Activated T-helper 1 cell treated with Interleukin-2 at 50 U/mL for 16 hours (primary cell): Measurements from ENCODE around the gene NOTCH1.
A peak's percentile ranks its signal among the peaks of the same experiment; 100 is the strongest.

Experiments
- DNase-seq: peaks from one replicate; pipeline ENCODE4 v3.0.0-alpha.2; 2020; ENCODE audit warnings: low read depth

The NOTCH1 gene

GRCh38 chr9:136501686-136502085, 44.2 kb downstream of the NOTCH1 start:
- no peak for DNase-seq

GRCh38 chr9:136499935-136500910, 45.6 kb downstream of the NOTCH1 start:
- no peak for DNase-seq

GRCh38 chr9:136499071-136499934, 46.5 kb downstream of the NOTCH1 start:
- DNase-seq, result no peak

GRCh38 chr9:136497916-136498695, 47.7 kb downstream of the NOTCH1 start:
- no peak for DNase-seq

GRCh38 chr9:136496801-136497620, 48.8 kb downstream of the NOTCH1 start:
- no peak for DNase-seq

GRCh38 chr9:136496181-136496580, 49.7 kb downstream of the NOTCH1 start:
- no peak for DNase-seq

GRCh38 chr9:136495238-136495800, 50.5 kb downstream of the NOTCH1 start:
- no peak for DNase-seq

GRCh38 chr9:136494531-136495215, 51.2 kb downstream of the NOTCH1 start:
- no peak for DNase-seq

GRCh38 chr9:136494012-136494411, 51.8 kb downstream of the NOTCH1 start:
- no peak for DNase-seq

GRCh38 chr9:136493567-136493971, 52.3 kb downstream of the NOTCH1 start:
- DNase-seq, result no peak

- no peak for DNase-seq
These were observed 52.8 kb downstream of the NOTCH1 start for GRCh38 chr9:136492978-136493522.

GRCh38 chr9:136489731-136490130, 56.1 kb downstream of the NOTCH1 start:
- no peak for DNase-seq

- peak; percentile 62 for DNase-seq
These were observed 57.3 kb downstream of the NOTCH1 start for GRCh38 chr9:136488247-136489214.

GRCh38 chr9:136487672-136488071, 58.2 kb downstream of the NOTCH1 start:
- DNase-seq, result no peak

GRCh38 chr9:136486823-136487620, 58.8 kb downstream of the NOTCH1 start:
- no peak for DNase-seq

- DNase-seq, result no peak
These were observed 59.7 kb downstream of the NOTCH1 start for GRCh38 chr9:136486131-136486530.
